H9 (cell line): ENCODE measurements around the gene NTF3. TPM values are rescaled to one million over a fixed set of nuclear protein-coding genes. Genes with fewer than 3 reads are reported as not detected.

Experiments
- DNase-seq: peaks from one replicate; pipeline ENCODE4 v3.0.0-alpha.2; 2017
- H2AFZ ChIP-seq: one replicate; pipeline ENCODE4 v1.6.1; 2013; ENCODE audit warnings: mild to moderate bottlenecking, low read length, control low read depth, moderate library complexity
- H2AK5ac ChIP-seq: 2 replicates; pipeline ENCODE4 v1.6.1; 2013; ENCODE audit warnings: low read length, control low read depth, mixed read lengths; ENCODE audit not compliant: insufficient read length
- H2BK120ac ChIP-seq: one replicate; pipeline ENCODE4 v1.6.1; 2013; ENCODE audit warnings: low read depth, mild to moderate bottlenecking, low read length, control low read depth, inconsistent platforms; ENCODE audit not compliant: poor library complexity, severe bottlenecking
- H2BK12ac ChIP-seq: 2 replicates; pipeline ENCODE4 v1.6.1; 2013; ENCODE audit warnings: low read length, control low read depth, mixed read lengths, low read depth; ENCODE audit not compliant: insufficient read length
- H2BK15ac ChIP-seq: 2 replicates; pipeline ENCODE4 v1.6.1; 2013; ENCODE audit warnings: low read depth, low read length, control low read depth
- H2BK20ac ChIP-seq: one replicate; pipeline ENCODE4 v1.6.1; 2013; ENCODE audit warnings: low read depth, mild to moderate bottlenecking, low read length, control low read depth, inconsistent platforms; ENCODE audit not compliant: poor library complexity, severe bottlenecking
- H2BK5ac ChIP-seq: 2 replicates; pipeline ENCODE4 v1.6.1; 2013; ENCODE audit warnings: low read length, control low read depth, mixed read lengths; ENCODE audit not compliant: insufficient read length
- H3K14ac ChIP-seq: 2 replicates; pipeline ENCODE4 v1.6.1; 2013; ENCODE audit warnings: low read length, control low read depth; ENCODE audit not compliant: insufficient read depth
- H3K18ac ChIP-seq: 2 replicates; pipeline ENCODE4 v1.6.1; 2013; ENCODE audit warnings: low read depth, mild to moderate bottlenecking, mixed read lengths, low read length, control low read depth; ENCODE audit not compliant: insufficient read length
- H3K23ac ChIP-seq: 2 replicates; pipeline ENCODE4 v1.6.1; 2013; ENCODE audit warnings: low read length, control low read depth, mixed read lengths, low read depth; ENCODE audit not compliant: insufficient read length
- H3K23me2 ChIP-seq: 2 replicates; pipeline ENCODE4 v1.6.1; 2013; ENCODE audit warnings: low read depth, mild to moderate bottlenecking, mixed read lengths, low read length, control low read depth; ENCODE audit not compliant: insufficient read length, poor library complexity, severe bottlenecking
- H3K27ac ChIP-seq: 2 replicates; pipeline ENCODE4 v1.5.1; 2013; ENCODE audit warnings: low read length, control low read depth, mixed read lengths, low read depth; ENCODE audit not compliant: insufficient read length
- H3K27me3 ChIP-seq: 2 replicates; pipeline ENCODE4 v1.6.1; 2013; ENCODE audit warnings: low read length, control low read depth, inconsistent platforms; ENCODE audit not compliant: insufficient read depth
- H3K4ac ChIP-seq: 2 replicates; pipeline ENCODE4 v1.6.1; 2013; ENCODE audit warnings: low read depth, mild to moderate bottlenecking, control low read depth, inconsistent platforms, low read length, moderate library complexity
- H3K4me1 ChIP-seq: 2 replicates; pipeline ENCODE4 v1.6.1; 2013; ENCODE audit warnings: low read length, control low read depth, inconsistent platforms; ENCODE audit not compliant: insufficient read depth
- H3K4me2 ChIP-seq: 2 replicates; pipeline ENCODE4 v1.6.1; 2013; ENCODE audit warnings: low read length, control low read depth, mixed read lengths; ENCODE audit not compliant: insufficient read length, insufficient read depth
- H3K56ac ChIP-seq: 2 replicates; pipeline ENCODE4 v1.6.1; 2013; ENCODE audit warnings: low read depth, mild to moderate bottlenecking, mixed read lengths, low read length, control low read depth; ENCODE audit not compliant: insufficient read length
- H3K79me1 ChIP-seq: 2 replicates; pipeline ENCODE4 v1.6.1; 2013; ENCODE audit warnings: low read depth, mild to moderate bottlenecking, moderate library complexity, low read length, control low read depth, inconsistent platforms; ENCODE audit not compliant: insufficient read depth, poor library complexity, severe bottlenecking
- H3K79me2 ChIP-seq: 2 replicates; pipeline ENCODE4 v1.6.1; 2013; ENCODE audit warnings: low read length, control low read depth, inconsistent platforms; ENCODE audit not compliant: insufficient read depth
- H3K9ac ChIP-seq: 2 replicates; pipeline ENCODE4 v1.6.1; 2013; ENCODE audit warnings: low read length, control low read depth, mixed read lengths; ENCODE audit not compliant: insufficient read length; ENCODE audit errors: extremely low read depth
- H3K9me3 ChIP-seq: one replicate; pipeline ENCODE4 v1.6.1; 2013; ENCODE audit warnings: low read depth, low read length, inconsistent platforms; ENCODE audit not compliant: control insufficient read depth
- H3T11ph ChIP-seq: one replicate; pipeline ENCODE4 v1.6.1; 2013; ENCODE audit warnings: mild to moderate bottlenecking, low read length, control low read depth, inconsistent platforms
- H4K20me1 ChIP-seq: one replicate; pipeline ENCODE4 v1.6.1; 2013; ENCODE audit not compliant: control insufficient read depth, insufficient read length, insufficient read depth
- H4K5ac ChIP-seq: 2 replicates; pipeline ENCODE4 v1.6.1; 2013; ENCODE audit warnings: low read depth, mild to moderate bottlenecking, mixed read lengths, low read length, control low read depth; ENCODE audit not compliant: insufficient read length
- H4K8ac ChIP-seq: replicated peaks from 2 replicates; pipeline ENCODE4 v1.6.1; 2013; ENCODE audit warnings: low read length, control low read depth, mixed read lengths, low read depth; ENCODE audit not compliant: insufficient read length
- H4K91ac ChIP-seq: 2 replicates; pipeline ENCODE4 v1.6.1; 2013; ENCODE audit warnings: low read depth, mild to moderate bottlenecking, moderate library complexity, mixed read lengths, low read length, control low read depth; ENCODE audit not compliant: insufficient read length
- H3K27ac Mint-ChIP-seq, 3 experiments: 2 replicates in 2 of 3; 3 replicates in 1 of 3; pipeline ENCODE4 v1.8.0; 2020 to 2021; ENCODE audit warnings: mixed read lengths in 3 of 3, mild to moderate bottlenecking in 1 of 3, moderate library complexity in 1 of 3
- H3K27me3 Mint-ChIP-seq: 2 replicates; pipeline ENCODE4 v1.8.0; 2021; ENCODE audit warnings: low read depth, mild to moderate bottlenecking, moderate library complexity, mixed read lengths
- H3K36me3 Mint-ChIP-seq, 3 experiments: 2 replicates in 2 of 3; 3 replicates in 1 of 3; pipeline ENCODE4 v1.8.0; 2020 to 2021; ENCODE audit warnings: low read depth in 3 of 3, mixed read lengths in 3 of 3; ENCODE audit not compliant: insufficient read depth in 1 of 3
- H3K4me1 Mint-ChIP-seq, 2 experiments: 2 replicates each; pipeline ENCODE4 v1.8.0; 2020; ENCODE audit warnings: mixed read lengths in 2 of 2
- H3K4me3 Mint-ChIP-seq, 2 experiments: 2 replicates in 1 of 2; 3 replicates in 1 of 2; pipeline ENCODE4 v1.8.0; 2020 to 2021; ENCODE audit warnings: mild to moderate bottlenecking in 2 of 2, mixed read lengths in 2 of 2, moderate library complexity in 1 of 2
- H3K9me3 Mint-ChIP-seq, 2 experiments: 2 replicates in 1 of 2; 3 replicates in 1 of 2; pipeline ENCODE4 v1.8.0; 2020; ENCODE audit warnings: mild to moderate bottlenecking in 2 of 2, mixed read lengths in 2 of 2, moderate library complexity in 1 of 2
- CTCF ChIP-seq: fragments of 200-600 bp; sonication (generic); conservative IDR thresholded peaks from 3 replicates; pipeline ENCODE4 v1.8.0; 2021; ENCODE audit warnings: antibody characterized with exemption, mild to moderate bottlenecking
- WGBS: extraction: QIAGEN DNeasy Blood & Tissue Kit; methylation state at CpG from one replicate; pipeline ENCODE4 v1.1.7; 2013; ENCODE audit warnings: missing lambda C conversion rate, low lambda C conversion rate, mixed read lengths; ENCODE audit not compliant: insufficient read length; ENCODE audit errors: extremely low coverage; 5-methylcytosine and 5-hydroxymethylcytosine counted together
- total RNA-seq: library from RNA; stranded (reverse); gene quantifications from 2 replicates; pipeline ENCODE4 v1.2.1, GENCODE V29; 2021

The NTF3 gene
- total RNA-seq, 1 experiment from 2014 or later, result 0.48 TPM

- no peak overlapping the region for H3T11ph ChIP-seq
Measured at GRCh38 chr12:5396541-5396940, 35.4 kb upstream of the NTF3 start.

More at GRCh38 chr12:5396541-5396940, 35.4 kb upstream of the NTF3 start:
- TF ChIP-seq CTCF, result no peak
- H4K91ac ChIP-seq, result no peak overlapping the region
- H3K4me1 ChIP-seq, result no peaks in the 10 kb centered on the region
- no peak overlapping the region for H2BK5ac ChIP-seq
- H3K23ac ChIP-seq, result no peak overlapping the region
- H2BK15ac ChIP-seq, result no peak overlapping the region
- H3K23me2 ChIP-seq, result no peaks in the 10 kb centered on the region
- no peak overlapping the region for H3K4me3 Mint-ChIP-seq
- no peak overlapping the region for H4K8ac ChIP-seq
- H2BK20ac ChIP-seq, result no peak overlapping the region
- no peaks in the 10 kb centered on the region for H3K27me3 ChIP-seq
- H3K9me3 ChIP-seq, result no peaks in the 10 kb centered on the region
- DNase-seq, result no peak
- H3K79me1 ChIP-seq, result no peaks in the 10 kb centered on the region
- no peak overlapping the region for H3K9ac ChIP-seq
- no peaks in the 10 kb centered on the region for H3K9me3 Mint-ChIP-seq
- no peak overlapping the region for H2AFZ ChIP-seq
- H3K27me3 Mint-ChIP-seq, result no peaks in the 10 kb centered on the region; the same call in 1 of the 2 replicates
- no peak overlapping the region for H3K27ac Mint-ChIP-seq
- no peak overlapping the region for H3K4me2 ChIP-seq
- peaks cover 19 to 21% of the 10 kb centered on the region in 2 experiments for H3K4me1 Mint-ChIP-seq
- no peaks in the 10 kb centered on the region for H4K20me1 ChIP-seq
- H3K18ac ChIP-seq, result no peak overlapping the region
- no peak overlapping the region for H3K27ac ChIP-seq
- no CpG with 5 or more reads among the region's 1 CpG for WGBS
- no peak overlapping the region for H3K56ac ChIP-seq
- no peak overlapping the region for H3K4ac ChIP-seq
- H3K79me2 ChIP-seq, result no peaks in the 10 kb centered on the region
- H3K14ac ChIP-seq, result no peak overlapping the region
- H2AK5ac ChIP-seq, result no peak overlapping the region
- H4K5ac ChIP-seq, result no peak overlapping the region
- no peak overlapping the region for H2BK12ac ChIP-seq
- H2BK120ac ChIP-seq, result no peak overlapping the region
- H3K36me3 Mint-ChIP-seq, result no peaks in the 10 kb centered on the region; a peak in 1 of 7 replicates
